Skeletal muscle tissue (tissue), 4 donors: ENCODE measurements around the gene PRM3. TPM values are rescaled to one million over a fixed set of nuclear protein-coding genes. Genes with fewer than 3 reads are reported as not detected.
A peak's percentile ranks its signal among the peaks of the same experiment; 100 is the strongest.
"Not testable (repeated sequence)": the region's sequence is repeated elsewhere in the genome, so short reads cannot be mapped to it uniquely, and the experiment has no call there.

ENCODE experiments used
- H3K27ac ChIP-seq: one replicate; pipeline ENCODE4 v1.7.0; 2013; ENCODE audit warnings: mild to moderate bottlenecking, low read depth, low read length, inconsistent platforms
- H3K27me3 ChIP-seq, 3 donors: one replicate each; pipeline ENCODE4 v1.7.0; 2013; ENCODE audit warnings: low read length in 3 of 3; ENCODE audit not compliant: control insufficient read depth in 3 of 3, insufficient read depth in 3 of 3
- H3K36me3 ChIP-seq, 3 donors: one replicate each; pipeline ENCODE4 v1.7.0; 2013; ENCODE audit warnings: low read length in 3 of 3; ENCODE audit not compliant: control insufficient read depth in 3 of 3, insufficient read depth in 3 of 3
- H3K4me1 ChIP-seq, 3 donors: one replicate each; pipeline ENCODE4 v1.7.0; 2013; ENCODE audit warnings: low read length in 3 of 3, mild to moderate bottlenecking in 3 of 3; ENCODE audit not compliant: control insufficient read depth in 3 of 3, insufficient read depth in 3 of 3
- H3K4me3 ChIP-seq, 3 donors: one replicate each; pipeline ENCODE4 v1.7.0; 2013; ENCODE audit warnings: low read length in 3 of 3
- H3K9ac ChIP-seq, 3 donors: one replicate each; pipeline ENCODE4 v1.7.0; 2013; ENCODE audit warnings: low read length in 3 of 3, mild to moderate bottlenecking in 3 of 3, moderate library complexity in 2 of 3, low read depth in 1 of 3
- H3K9me3 ChIP-seq, 3 donors: one replicate each; pipeline ENCODE4 v1.7.0; 2013; ENCODE audit warnings: low read length in 3 of 3; ENCODE audit not compliant: control insufficient read depth in 3 of 3
- total RNA-seq: library from RNA; depleted of rRNA; stranded (reverse); fragments of >200 nt; gene quantifications from one replicate; pipeline ENCODE4 v1.2.3, GENCODE V29; 2014
- donor health status: Osteomylitis.

The PRM3 gene
- total RNA-seq, 1 donor from 2014 or later = not detected

GRCh38 chr16:11296706-11297491 is 23.5 kb upstream of the PRM3 start:
- Histone ChIP-seq H3K27me3 (no peaks in the 10 kb centered on the region), H3K9me3 (no peaks in the 10 kb centered on the region), H3K4me1 (peaks cover 9 to 16% (median 11%) of the 10 kb centered on the region in 3 donors), H3K9ac (peak overlapping the region; percentile 51 to 73 (median 52)), H3K36me3 (no peaks in the 10 kb centered on the region), H3K4me3 (peak overlapping the region; percentile 30 to 52 (median 51)), H3K27ac (no peak overlapping the region)

GRCh38 chr16:11296351-11296705 is 22.9 kb upstream of the PRM3 start:
- Histone ChIP-seq H3K9ac (no peak overlapping the region), H3K4me1 (peaks cover 9 to 16% (median 11%) of the 10 kb centered on the region in 3 donors), H3K27ac (no peak overlapping the region), H3K4me3 (no peak overlapping the region), H3K27me3 (no peaks in the 10 kb centered on the region), H3K36me3 (no peaks in the 10 kb centered on the region), H3K9me3 (no peaks in the 10 kb centered on the region)

- no peaks in the 10 kb centered on the region for H3K9me3 ChIP-seq
- H3K27me3 ChIP-seq = no peaks in the 10 kb centered on the region
- no peak overlapping the region for H3K27ac ChIP-seq
- H3K36me3 ChIP-seq = no peaks in the 10 kb centered on the region
- H3K9ac ChIP-seq = no peak overlapping the region
- H3K4me1 ChIP-seq = peaks cover 9 to 16% (median 11%) of the 10 kb centered on the region in 3 donors
- H3K4me3 ChIP-seq = no peak overlapping the region
Measured at GRCh38 chr16:11295672-11296071, 22.2 kb upstream of the PRM3 start.

GRCh38 chr16:11292076-11292748 is 18.8 kb upstream of the PRM3 start:
- Histone ChIP-seq H3K27me3 (no peaks in the 10 kb centered on the region), H3K27ac (no peak overlapping the region), H3K4me1 (peaks cover 3 to 7% (median 5%) of the 10 kb centered on the region in 3 donors), H3K4me3 (no peak overlapping the region), H3K9ac (no peak overlapping the region), H3K36me3 (no peaks in the 10 kb centered on the region), H3K9me3 (no peaks in the 10 kb centered on the region)

GRCh38 chr16:11291091-11291703 is 17.8 kb upstream of the PRM3 start:
- H3K9ac ChIP-seq = no peak overlapping the region
- H3K4me3 ChIP-seq = no peak overlapping the region
- H3K27ac ChIP-seq = no peak overlapping the region
- no peaks in the 10 kb centered on the region for H3K36me3 ChIP-seq
- no peaks in the 10 kb centered on the region for H3K9me3 ChIP-seq
- no peaks in the 10 kb centered on the region for H3K4me1 ChIP-seq
- H3K27me3 ChIP-seq = no peaks in the 10 kb centered on the region

- H3K27ac ChIP-seq = no peak overlapping the region
Measured at GRCh38 chr16:11290102-11290893, 16.9 kb upstream of the PRM3 start.

GRCh38 chr16:11289696-11290095 is 16.3 kb upstream of the PRM3 start:
- not testable (repeated sequence) for H3K36me3 ChIP-seq, H3K27ac ChIP-seq, H3K4me1 ChIP-seq, H3K9me3 ChIP-seq, H3K4me3 ChIP-seq, H3K9ac ChIP-seq, H3K27me3 ChIP-seq

More at GRCh38 chr16:11290102-11290893, 16.9 kb upstream of the PRM3 start:
- H3K36me3 ChIP-seq = no peaks in the 10 kb centered on the region
- H3K9me3 ChIP-seq = no peaks in the 10 kb centered on the region
- H3K4me1 ChIP-seq = no peaks in the 10 kb centered on the region
- no peak overlapping the region for H3K4me3 ChIP-seq
- H3K9ac ChIP-seq = no peak overlapping the region
- no peaks in the 10 kb centered on the region for H3K27me3 ChIP-seq

DNA sequence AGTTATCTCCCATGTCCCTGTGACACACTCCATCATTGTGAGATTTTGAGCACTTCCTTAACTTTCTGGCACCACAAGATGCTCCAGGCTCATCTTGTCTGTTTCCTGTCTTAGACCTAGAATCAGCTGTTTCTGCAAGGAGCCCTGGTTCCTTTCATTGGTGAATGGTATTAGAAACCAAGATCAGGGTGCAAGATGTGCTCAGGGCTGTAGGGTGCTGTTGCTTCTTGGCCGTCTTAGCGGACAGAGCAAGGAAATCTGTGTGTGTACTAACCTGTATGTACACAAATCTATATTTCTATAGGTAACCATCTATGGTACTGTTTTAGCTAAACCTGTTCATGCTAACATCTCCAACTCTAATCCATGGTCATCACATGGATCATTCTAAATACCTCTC is 15.8 kb upstream of the PRM3 start:
- Histone ChIP-seq H3K36me3 (no peaks in the 10 kb centered on the region), H3K9me3 (no peaks in the 10 kb centered on the region), H3K27ac (no peak overlapping the region), H3K4me3 (no peak overlapping the region), H3K27me3 (no peaks in the 10 kb centered on the region), H3K9ac (no peak overlapping the region), H3K4me1 (no peaks in the 10 kb centered on the region)

DNA sequence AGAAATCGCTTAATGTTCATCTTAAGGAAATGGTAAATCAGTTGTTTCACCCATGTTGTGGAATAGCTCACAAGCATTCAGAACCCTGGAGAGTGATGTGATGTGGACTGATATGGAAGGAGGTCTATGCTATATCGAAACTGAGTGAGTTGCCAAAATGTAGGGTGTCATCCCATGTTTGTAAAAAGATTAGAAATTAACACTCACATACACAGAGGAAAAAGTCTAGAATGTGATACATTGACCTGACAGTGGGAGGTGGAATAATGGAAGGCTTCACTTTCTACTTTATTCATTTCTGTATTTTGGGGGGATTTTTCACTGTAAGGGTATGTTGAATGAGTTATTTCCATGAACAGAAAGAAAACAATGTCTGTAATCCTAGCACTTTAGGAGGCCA is 12.4 kb upstream of the PRM3 start:
- H3K4me3 ChIP-seq = no peak overlapping the region
- H3K9ac ChIP-seq = no peak overlapping the region
- H3K27ac ChIP-seq = no peak overlapping the region
- peaks cover 0 to 3% (median 0%) of the 10 kb centered on the region in 3 donors for H3K27me3 ChIP-seq
- H3K36me3 ChIP-seq = no peaks in the 10 kb centered on the region
- H3K9me3 ChIP-seq = no peaks in the 10 kb centered on the region
- no peaks in the 10 kb centered on the region for H3K4me1 ChIP-seq
